ENCODE results near the gene TKT. TPM values are rescaled to one million over a fixed set of nuclear protein-coding genes. Genes with fewer than 3 reads are reported as not detected.

Gene TKT
- total RNA-seq, 1 donor from 2014 or later, result 480 TPM

DNA sequence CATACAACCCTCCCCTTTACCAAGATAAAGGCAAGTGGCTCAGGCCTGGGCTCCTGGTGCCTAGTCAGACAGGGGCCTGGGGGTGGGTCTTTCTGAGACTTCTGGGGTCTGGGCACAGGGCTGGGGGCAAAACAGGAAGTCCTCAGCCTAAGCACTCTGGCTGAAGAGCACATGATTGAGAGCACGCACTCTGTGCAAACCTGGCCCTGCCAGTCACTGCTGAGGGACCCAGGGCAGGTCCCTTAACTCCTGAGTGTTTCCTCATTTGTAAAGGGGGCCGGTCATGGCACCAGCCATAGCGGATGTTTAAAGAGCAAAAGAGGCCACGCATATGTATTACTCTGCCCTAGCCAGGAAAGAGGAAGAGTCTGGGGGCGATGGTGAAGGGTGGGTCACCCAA, 16.0 kb downstream of the TKT start:
- Mint-ChIP-seq H3K36me3 (ENCODE audit: unreplicated experiment) (peaks cover 39% of the 10 kb centered on the region), H3K4me1 (ENCODE audit: unreplicated experiment) (peaks cover 89% of the 10 kb centered on the region), H3K4me3 (ENCODE audit: unreplicated experiment) (no peak overlapping the region), H3K27me3 (ENCODE audit: unreplicated experiment) (no peaks in the 10 kb centered on the region), H3K9me3 (ENCODE audit: unreplicated experiment) (no peaks in the 10 kb centered on the region), H3K27ac (ENCODE audit: unreplicated experiment) (peak overlapping the region; percentile 95)
- TF ChIP-seq, protein P1, sequence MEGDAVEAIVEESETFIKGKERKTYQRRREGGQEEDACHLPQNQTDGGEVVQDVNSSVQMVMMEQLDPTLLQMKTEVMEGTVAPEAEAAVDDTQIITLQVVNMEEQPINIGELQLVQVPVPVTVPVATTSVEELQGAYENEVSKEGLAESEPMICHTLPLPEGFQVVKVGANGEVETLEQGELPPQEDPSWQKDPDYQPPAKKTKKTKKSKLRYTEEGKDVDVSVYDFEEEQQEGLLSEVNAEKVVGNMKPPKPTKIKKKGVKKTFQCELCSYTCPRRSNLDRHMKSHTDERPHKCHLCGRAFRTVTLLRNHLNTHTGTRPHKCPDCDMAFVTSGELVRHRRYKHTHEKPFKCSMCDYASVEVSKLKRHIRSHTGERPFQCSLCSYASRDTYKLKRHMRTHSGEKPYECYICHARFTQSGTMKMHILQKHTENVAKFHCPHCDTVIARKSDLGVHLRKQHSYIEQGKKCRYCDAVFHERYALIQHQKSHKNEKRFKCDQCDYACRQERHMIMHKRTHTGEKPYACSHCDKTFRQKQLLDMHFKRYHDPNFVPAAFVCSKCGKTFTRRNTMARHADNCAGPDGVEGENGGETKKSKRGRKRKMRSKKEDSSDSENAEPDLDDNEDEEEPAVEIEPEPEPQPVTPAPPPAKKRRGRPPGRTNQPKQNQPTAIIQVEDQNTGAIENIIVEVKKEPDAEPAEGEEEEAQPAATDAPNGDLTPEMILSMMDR (IDR thresholded peaks at IDR 0.05), result no peak
- DNase-seq (ENCODE audit: extremely low spot score, unreplicated experiment), result no peak

- DNase-seq (ENCODE audit: extremely low spot score, unreplicated experiment), result no peak
- peak overlapping the region; percentile 95 for H3K27ac Mint-ChIP-seq (ENCODE audit: unreplicated experiment)
- no peaks in the 10 kb centered on the region for H3K27me3 Mint-ChIP-seq (ENCODE audit: unreplicated experiment)
- TF ChIP-seq, protein P1 (IDR thresholded peaks at IDR 0.05), result no peak
- peaks cover 83% of the 10 kb centered on the region for H3K4me1 Mint-ChIP-seq (ENCODE audit: unreplicated experiment)
- H3K36me3 Mint-ChIP-seq (ENCODE audit: unreplicated experiment), result peaks cover 43% of the 10 kb centered on the region
- H3K4me3 Mint-ChIP-seq (ENCODE audit: unreplicated experiment), result no peak overlapping the region
- H3K9me3 Mint-ChIP-seq (ENCODE audit: unreplicated experiment), result no peaks in the 10 kb centered on the region
These were observed 16.9 kb downstream of the TKT start for GRCh38 chr3:53238886-53239285.

DNA sequence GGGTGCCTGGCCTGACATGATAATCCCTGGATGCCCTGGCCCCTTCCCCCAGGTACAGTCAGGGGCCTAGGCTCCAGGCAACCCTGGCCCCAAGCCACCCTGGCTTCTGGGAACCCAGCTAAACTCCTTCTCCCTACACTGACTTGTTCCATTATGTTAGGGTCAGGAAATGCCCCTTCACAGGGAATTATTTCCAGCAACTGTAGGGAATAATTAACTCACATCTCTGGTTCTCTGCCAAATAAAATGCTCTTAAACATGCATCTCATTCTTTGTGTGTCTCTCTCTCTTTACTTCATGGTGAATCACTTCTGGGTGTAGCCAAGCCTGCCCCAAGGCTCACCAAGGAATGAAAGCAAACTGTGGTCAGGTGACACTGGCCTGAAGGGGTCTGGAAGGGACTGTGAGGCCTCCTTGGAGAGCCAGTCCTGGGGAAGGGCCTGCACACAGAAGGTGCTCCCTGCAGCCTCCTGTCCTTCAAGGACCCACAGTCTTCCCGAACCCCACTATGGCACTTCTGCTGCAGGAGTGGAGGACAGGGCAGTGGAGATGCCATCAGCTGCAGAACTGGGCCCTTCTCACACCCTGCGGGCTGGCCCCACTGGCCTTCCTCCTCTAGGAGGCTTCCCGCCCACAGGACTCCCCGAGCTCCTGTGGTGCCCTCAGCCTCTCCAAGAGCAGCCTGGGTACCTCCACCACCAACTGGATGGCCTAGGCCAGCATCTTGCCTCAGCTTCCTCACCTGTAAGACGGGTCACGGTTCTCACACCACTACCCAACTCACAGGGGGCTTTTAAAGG, 17.6 kb downstream of the TKT start:
- H3K36me3 Mint-ChIP-seq (ENCODE audit: unreplicated experiment), result peaks cover 48% of the 10 kb centered on the region
- no peaks in the 10 kb centered on the region for H3K27me3 Mint-ChIP-seq (ENCODE audit: unreplicated experiment)
- peak overlapping the region; percentile 95 for H3K27ac Mint-ChIP-seq (ENCODE audit: unreplicated experiment)
- TF ChIP-seq, protein P1 (IDR thresholded peaks at IDR 0.05), result no peak
- H3K4me3 Mint-ChIP-seq (ENCODE audit: unreplicated experiment), result peak overlapping the region; percentile 22
- peaks cover 82% of the 10 kb centered on the region for H3K4me1 Mint-ChIP-seq (ENCODE audit: unreplicated experiment)
- no peak for DNase-seq (ENCODE audit: extremely low spot score, unreplicated experiment)
- no peaks in the 10 kb centered on the region for H3K9me3 Mint-ChIP-seq (ENCODE audit: unreplicated experiment)

DNA sequence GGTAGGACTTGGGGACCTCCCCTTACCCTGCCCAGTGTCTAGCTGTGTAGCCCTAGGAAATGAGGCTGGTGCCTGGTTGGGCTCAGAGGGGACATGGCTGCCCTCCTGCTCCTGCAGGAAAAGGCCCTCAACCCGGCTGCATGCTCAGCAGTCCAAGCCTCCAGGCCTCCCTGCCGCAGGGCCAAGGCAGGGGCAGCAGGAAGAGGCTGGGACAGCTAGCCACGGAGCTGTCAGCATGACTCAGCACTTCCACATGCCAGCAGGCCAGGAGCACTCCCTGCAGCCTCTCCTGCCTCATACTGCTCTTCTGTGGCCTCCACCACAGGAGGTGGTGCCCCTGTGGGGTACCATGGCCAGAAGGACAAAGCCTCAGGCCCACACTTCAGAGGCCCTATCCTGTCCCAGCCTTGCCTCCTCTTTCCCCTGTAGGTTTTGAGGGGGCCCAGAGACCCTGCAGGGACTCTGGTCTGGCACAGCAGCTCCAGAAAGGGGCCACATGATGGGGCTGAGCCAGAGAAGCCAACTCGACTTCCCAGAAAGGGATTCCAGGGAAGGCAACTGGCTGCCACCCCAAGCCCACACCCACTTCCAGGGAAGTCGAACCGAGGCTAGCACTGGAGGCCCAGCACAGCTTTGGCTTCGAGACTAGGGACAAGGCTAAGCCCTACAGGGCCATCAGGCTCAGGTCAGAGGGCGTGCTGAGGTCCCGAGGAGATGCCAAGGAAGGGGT, 19.5 kb downstream of the TKT start:
- no peaks in the 10 kb centered on the region for H3K27me3 Mint-ChIP-seq (ENCODE audit: unreplicated experiment)
- H3K36me3 Mint-ChIP-seq (ENCODE audit: unreplicated experiment), result peaks cover 47% of the 10 kb centered on the region
- peak overlapping the region; percentile 14 for H3K4me3 Mint-ChIP-seq (ENCODE audit: unreplicated experiment)
- peak overlapping the region; percentile 95 for H3K27ac Mint-ChIP-seq (ENCODE audit: unreplicated experiment)
- TF ChIP-seq, protein P1 (IDR thresholded peaks at IDR 0.05), result no peak
- H3K4me1 Mint-ChIP-seq (ENCODE audit: unreplicated experiment), result peaks cover 64% of the 10 kb centered on the region
- H3K9me3 Mint-ChIP-seq (ENCODE audit: unreplicated experiment), result no peaks in the 10 kb centered on the region
- DNase-seq (ENCODE audit: extremely low spot score, unreplicated experiment), result peak; percentile 90

- peaks cover 62% of the 10 kb centered on the region for H3K4me1 Mint-ChIP-seq (ENCODE audit: unreplicated experiment)
- TF ChIP-seq, protein P1 (IDR thresholded peaks at IDR 0.05), result no peak
- H3K27ac Mint-ChIP-seq (ENCODE audit: unreplicated experiment), result peak overlapping the region; percentile 95
- no peak for DNase-seq (ENCODE audit: extremely low spot score, unreplicated experiment)
- no peaks in the 10 kb centered on the region for H3K27me3 Mint-ChIP-seq (ENCODE audit: unreplicated experiment)
- H3K4me3 Mint-ChIP-seq (ENCODE audit: unreplicated experiment), result no peak overlapping the region
- H3K36me3 Mint-ChIP-seq (ENCODE audit: unreplicated experiment), result peaks cover 48% of the 10 kb centered on the region
- H3K9me3 Mint-ChIP-seq (ENCODE audit: unreplicated experiment), result no peaks in the 10 kb centered on the region
These were observed 20.3 kb downstream of the TKT start for GRCh38 chr3:53235545-53235944.

Data from osteocyte (in vitro differentiated cells).